Activated CD4-positive, alpha-beta T cell treated with anti-CD3 and anti-CD28 coated beads for 1 hour (primary cell): ENCODE measurements around the gene KLHL2.
"Not testable (repeated sequence)": the region's sequence is repeated elsewhere in the genome, so short reads cannot be mapped to it uniquely, and the experiment has no call there.

ENCODE experiments used
- DNase-seq: peaks from one replicate; pipeline ENCODE4 v3.0.0-alpha.2; 2020

The KLHL2 gene

GRCh38 chr4:165236852-165237251 is 29.5 kb downstream of the KLHL2 start:
- DNase-seq = not testable (repeated sequence)

GRCh38 chr4:165238041-165238640 is 30.8 kb downstream of the KLHL2 start:
- DNase-seq = not testable (repeated sequence)

- not testable (repeated sequence) for DNase-seq
These were observed 33.4 kb downstream of the KLHL2 start for GRCh38 chr4:165240761-165241160.

GRCh38 chr4:165244148-165244547 is 36.8 kb downstream of the KLHL2 start:
- not testable (repeated sequence) for DNase-seq

GRCh38 chr4:165244587-165245186 is 37.3 kb downstream of the KLHL2 start:
- not testable (repeated sequence) for DNase-seq

- no peak for DNase-seq
These were observed 40.7 kb downstream of the KLHL2 start for GRCh38 chr4:165248102-165248501.

- not testable (repeated sequence) for DNase-seq
These were observed 41.5 kb downstream of the KLHL2 start for GRCh38 chr4:165248904-165249303.

- DNase-seq = not testable (repeated sequence)
These were observed 47.4 kb downstream of the KLHL2 start for GRCh38 chr4:165254771-165255170.

- peak; percentile 15 for DNase-seq
These were observed 48.1 kb downstream of the KLHL2 start for GRCh38 chr4:165255439-165255838.

- DNase-seq = not testable (repeated sequence)
These were observed 48.8 kb downstream of the KLHL2 start for GRCh38 chr4:165256074-165256659.

- DNase-seq = not testable (repeated sequence)
These were observed 52.4 kb downstream of the KLHL2 start for GRCh38 chr4:165259776-165260175.

GRCh38 chr4:165262306-165262705 is 54.9 kb downstream of the KLHL2 start:
- not testable (repeated sequence) for DNase-seq

- DNase-seq = not testable (repeated sequence)
These were observed 56.1 kb downstream of the KLHL2 start for GRCh38 chr4:165263466-165263865.

- DNase-seq = not testable (repeated sequence)
These were observed 62.6 kb downstream of the KLHL2 start for GRCh38 chr4:165269931-165270330.

GRCh38 chr4:165273443-165273842 is 66.1 kb downstream of the KLHL2 start:
- not testable (repeated sequence) for DNase-seq

GRCh38 chr4:165275357-165275756 is 68.0 kb downstream of the KLHL2 start:
- DNase-seq = not testable (repeated sequence)

GRCh38 chr4:165279531-165279930 is 72.2 kb downstream of the KLHL2 start:
- not testable (repeated sequence) for DNase-seq

GRCh38 chr4:165284697-165285096 is 77.3 kb downstream of the KLHL2 start:
- DNase-seq = not testable (repeated sequence)

GRCh38 chr4:165286619-165287340 is 79.4 kb downstream of the KLHL2 start:
- DNase-seq = not testable (repeated sequence)

- no peak for DNase-seq
These were observed 80.9 kb downstream of the KLHL2 start for GRCh38 chr4:165288226-165288625.

GRCh38 chr4:165288639-165289422 is 81.5 kb downstream of the KLHL2 start:
- no peak for DNase-seq

- DNase-seq = no peak
These were observed 82.0 kb downstream of the KLHL2 start for GRCh38 chr4:165289423-165289785.

- no peak for DNase-seq
These were observed 85.7 kb downstream of the KLHL2 start for GRCh38 chr4:165293061-165293460.
